ENCODE measurements around the gene AFM. TPM values are rescaled to one million over a fixed set of nuclear protein-coding genes. Genes with fewer than 3 reads are reported as not detected.

AFM gene
- total RNA-seq, 4 donors from 2014 or later = 0.29 to 0.55 TPM; not detected in 2

DNA sequence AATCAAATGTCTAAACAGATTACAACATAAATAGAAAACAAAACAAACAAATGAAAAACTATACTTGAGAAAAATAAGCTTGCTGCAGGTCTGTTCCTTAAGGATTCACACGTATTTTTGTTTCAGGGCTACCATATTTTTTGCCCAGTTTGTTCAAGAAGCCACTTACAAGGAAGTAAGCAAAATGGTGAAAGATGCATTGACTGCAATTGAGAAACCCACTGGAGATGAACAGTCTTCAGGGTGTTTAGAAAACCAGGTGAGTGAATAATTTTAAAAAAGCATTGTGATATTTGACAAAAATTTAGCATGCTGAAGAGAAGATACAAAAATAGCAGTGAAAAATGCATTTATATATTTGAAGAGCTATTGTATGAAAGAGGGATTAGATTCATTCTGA, 43.5 kb upstream of the AFM start:
- Histone ChIP-seq H3K4me3 (no peak overlapping the region), H3K27ac (no peak overlapping the region), H3K36me3 (no peaks in the 10 kb centered on the region), H3K9me3 (no peaks in the 10 kb centered on the region), H3K4me1 (no peaks in the 10 kb centered on the region), H3K27me3 (no peaks in the 10 kb centered on the region)
- no peak for TF ChIP-seq POLR2A (IDR thresholded peaks at IDR 0.05)
- TF ChIP-seq, protein P1, sequence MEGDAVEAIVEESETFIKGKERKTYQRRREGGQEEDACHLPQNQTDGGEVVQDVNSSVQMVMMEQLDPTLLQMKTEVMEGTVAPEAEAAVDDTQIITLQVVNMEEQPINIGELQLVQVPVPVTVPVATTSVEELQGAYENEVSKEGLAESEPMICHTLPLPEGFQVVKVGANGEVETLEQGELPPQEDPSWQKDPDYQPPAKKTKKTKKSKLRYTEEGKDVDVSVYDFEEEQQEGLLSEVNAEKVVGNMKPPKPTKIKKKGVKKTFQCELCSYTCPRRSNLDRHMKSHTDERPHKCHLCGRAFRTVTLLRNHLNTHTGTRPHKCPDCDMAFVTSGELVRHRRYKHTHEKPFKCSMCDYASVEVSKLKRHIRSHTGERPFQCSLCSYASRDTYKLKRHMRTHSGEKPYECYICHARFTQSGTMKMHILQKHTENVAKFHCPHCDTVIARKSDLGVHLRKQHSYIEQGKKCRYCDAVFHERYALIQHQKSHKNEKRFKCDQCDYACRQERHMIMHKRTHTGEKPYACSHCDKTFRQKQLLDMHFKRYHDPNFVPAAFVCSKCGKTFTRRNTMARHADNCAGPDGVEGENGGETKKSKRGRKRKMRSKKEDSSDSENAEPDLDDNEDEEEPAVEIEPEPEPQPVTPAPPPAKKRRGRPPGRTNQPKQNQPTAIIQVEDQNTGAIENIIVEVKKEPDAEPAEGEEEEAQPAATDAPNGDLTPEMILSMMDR (IDR thresholded peaks at IDR 0.05 in 4 of 5, conservative IDR thresholded peaks at IDR 0.05 in 1 of 5) = no peak
- in situ Hi-C loops (cut with MboI; ENCODE audit: low sequenced_read_pairs in 4 of 4) (no loop called here), intact Hi-C loops (cut with DNase I; ENCODE audit: low total_unique reads) (no loop called here)
- ATAC-seq (no peak), DNase-seq (no peak)

DNA sequence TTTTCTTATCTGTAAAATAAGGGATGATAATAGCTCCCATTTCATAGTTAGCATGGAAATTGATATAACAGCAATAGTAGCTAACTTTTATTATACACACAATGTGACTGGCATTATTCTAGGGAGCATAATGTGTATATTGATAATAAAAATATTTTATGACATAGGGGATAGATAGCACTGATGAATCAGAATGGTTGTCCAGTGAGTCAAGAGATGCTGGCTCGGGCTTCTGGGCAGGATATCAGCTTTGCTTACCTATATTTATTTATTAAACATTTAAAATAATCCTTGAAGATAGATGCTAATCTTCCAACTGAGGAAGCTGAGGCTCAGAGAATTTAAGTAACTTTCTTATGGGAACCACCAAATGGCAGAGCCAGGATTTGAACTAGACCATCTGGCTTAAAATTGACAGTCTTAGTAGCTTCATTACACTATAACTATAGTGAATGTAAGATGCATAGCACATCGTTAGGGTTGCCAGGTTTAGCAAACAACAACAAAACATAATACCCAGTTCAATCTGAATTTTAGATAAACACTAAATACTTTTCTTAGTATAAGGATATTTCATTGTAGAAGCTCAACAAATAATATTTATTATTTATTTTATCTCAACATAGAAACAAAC, 42.8 kb upstream of the AFM start:
- DNase-seq (no peak), ATAC-seq (no peak)
- intact Hi-C loops (cut with DNase I; ENCODE audit: low total_unique reads) (no loop called here), in situ Hi-C loops (cut with MboI; ENCODE audit: low sequenced_read_pairs in 4 of 4) (no loop called here)
- Histone ChIP-seq H3K4me3 (no peak overlapping the region), H3K27me3 (no peaks in the 10 kb centered on the region), H3K36me3 (no peaks in the 10 kb centered on the region), H3K9me3 (no peaks in the 10 kb centered on the region), H3K27ac (no peak overlapping the region), H3K4me1 (no peaks in the 10 kb centered on the region)
- TF ChIP-seq POLR2A (IDR thresholded peaks at IDR 0.05) = no peak
- TF ChIP-seq, protein P1 (IDR thresholded peaks at IDR 0.05 in 4 of 5, conservative IDR thresholded peaks at IDR 0.05 in 1 of 5) = no peak

DNA sequence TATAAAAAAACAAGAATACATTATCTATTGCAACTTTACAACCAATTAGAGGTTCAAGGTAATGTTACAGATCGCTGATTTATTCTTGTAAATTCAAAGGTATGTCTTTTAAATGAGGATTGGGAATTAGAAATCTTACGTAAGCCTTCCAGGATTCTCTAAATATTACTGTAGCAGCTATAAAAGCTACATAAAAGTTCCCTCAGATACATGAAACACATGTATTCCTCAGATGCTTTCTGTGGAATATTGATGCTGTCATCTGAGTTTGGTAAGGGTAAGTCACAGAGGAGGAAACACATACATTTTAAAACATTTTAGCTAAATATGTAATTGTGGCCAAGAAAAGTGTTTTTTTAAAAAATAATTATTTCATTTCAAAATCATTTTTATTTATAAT, 42.1 kb upstream of the AFM start:
- Histone ChIP-seq H3K27me3 (no peaks in the 10 kb centered on the region), H3K27ac (no peak overlapping the region), H3K4me1 (no peaks in the 10 kb centered on the region), H3K4me3 (no peak overlapping the region), H3K36me3 (no peaks in the 10 kb centered on the region), H3K9me3 (no peaks in the 10 kb centered on the region)
- no peak for TF ChIP-seq POLR2A (IDR thresholded peaks at IDR 0.05)
- TF ChIP-seq, protein P1 (IDR thresholded peaks at IDR 0.05 in 4 of 5, conservative IDR thresholded peaks at IDR 0.05 in 1 of 5) = no peak
- in situ Hi-C loops (cut with MboI; ENCODE audit: low sequenced_read_pairs in 4 of 4) (no loop called here), intact Hi-C loops (cut with DNase I; ENCODE audit: low total_unique reads) (no loop called here)
- no peak for ATAC-seq
- DNase-seq = no peak

GRCh38 chr4:73439991-73440390, 41.6 kb upstream of the AFM start:
- Histone ChIP-seq H3K27ac (no peak overlapping the region), H3K4me1 (no peaks in the 10 kb centered on the region), H3K9me3 (no peaks in the 10 kb centered on the region), H3K4me3 (no peak overlapping the region), H3K36me3 (no peaks in the 10 kb centered on the region), H3K27me3 (no peaks in the 10 kb centered on the region)
- ATAC-seq = no peak
- no peak for DNase-seq
- in situ Hi-C loops (cut with MboI; ENCODE audit: low sequenced_read_pairs in 4 of 4) (no loop called here), intact Hi-C loops (cut with DNase I; ENCODE audit: low total_unique reads) (no loop called here)
- TF ChIP-seq, protein P1 (IDR thresholded peaks at IDR 0.05 in 4 of 5, conservative IDR thresholded peaks at IDR 0.05 in 1 of 5) = no peak
- TF ChIP-seq POLR2A (IDR thresholded peaks at IDR 0.05) = no peak

- no peak for ATAC-seq
- no peaks in the 10 kb centered on the region for H3K9me3 ChIP-seq
- H3K27ac ChIP-seq = no peak overlapping the region
- TF ChIP-seq, protein P1 (IDR thresholded peaks at IDR 0.05 in 4 of 5, conservative IDR thresholded peaks at IDR 0.05 in 1 of 5) = no peak
- TF ChIP-seq POLR2A (IDR thresholded peaks at IDR 0.05) = no peak
- no peak overlapping the region for H3K4me3 ChIP-seq
- no peak for DNase-seq
- no peaks in the 10 kb centered on the region for H3K27me3 ChIP-seq
- no peaks in the 10 kb centered on the region for H3K4me1 ChIP-seq
- H3K36me3 ChIP-seq = no peaks in the 10 kb centered on the region
- intact Hi-C loops (cut with DNase I; ENCODE audit: low total_unique reads) (no loop called here), in situ Hi-C loops (cut with MboI; ENCODE audit: low sequenced_read_pairs in 4 of 4) (no loop called here)
These were observed 40.9 kb upstream of the AFM start for GRCh38 chr4:73440653-73441052.
